OCI-LY3 (cell line): ENCODE results near the gene HDC.

Experiments
- H2AFZ ChIP-seq: fragments of 200-600, 300-600 bp; shearing (Covaris generic); 2 replicates; pipeline ENCODE4 v1.6.0; 2014; ENCODE audit warnings: antibody characterized with exemption, low read depth, low read length
- H3K27ac ChIP-seq: fragments of 200-600, 300-600 bp; sonication (generic); 2 replicates; pipeline ENCODE4 v1.5.1; 2014; ENCODE audit warnings: mild to moderate bottlenecking, low read length, moderate library complexity, mixed read lengths
- H3K27me3 ChIP-seq: fragments of 200-600, 300-600 bp; sonication (generic); 2 replicates; pipeline ENCODE4 v1.6.1; 2014; ENCODE audit warnings: low read depth, low read length, mixed read lengths
- H3K36me3 ChIP-seq: fragments of 200-600, 300-600 bp; sonication (generic); replicated peaks from 2 replicates; pipeline ENCODE3; 2014; ENCODE audit warnings: low read depth, low read length, mixed read lengths
- H3K4me1 ChIP-seq: fragments of 300-600, 200-600 bp; sonication (generic); 2 replicates; pipeline ENCODE4 v1.6.1; 2014; ENCODE audit warnings: low read length, mixed read lengths
- H3K4me2 ChIP-seq: fragments of 200-600, 300-600 bp; sonication (generic); 2 replicates; pipeline ENCODE4 v1.6.1; 2014; ENCODE audit warnings: low read length, mixed read lengths
- H3K4me3 ChIP-seq: fragments of 300-600, 200-600 bp; sonication (generic); 2 replicates; pipeline ENCODE4 v1.5.1; 2014; ENCODE audit warnings: antibody characterized with exemption, mild to moderate bottlenecking, low read length, moderate library complexity
- H3K79me2 ChIP-seq: fragments of 300-600, 200-600 bp; shearing (Covaris generic); 2 replicates; pipeline ENCODE4 v1.6.1; 2014; ENCODE audit warnings: mild to moderate bottlenecking, low read length, mixed read lengths
- H3K9ac ChIP-seq: fragments of 300-600, 200-600 bp; shearing (Covaris generic); 2 replicates; pipeline ENCODE4 v1.6.0; 2014; ENCODE audit warnings: mild to moderate bottlenecking, low read length, moderate library complexity
- H3K9me3 ChIP-seq: fragments of 200-600, 300-600 bp; shearing (Covaris generic); 2 replicates; pipeline ENCODE4 v1.6.1; 2014; ENCODE audit warnings: low read length, mixed read lengths; ENCODE audit not compliant: insufficient read depth
- H4K20me1 ChIP-seq: fragments of 200-600, 300-600 bp; sonication (generic); 2 replicates; pipeline ENCODE4 v1.6.1; 2016; ENCODE audit warnings: low read length, mixed read lengths; ENCODE audit not compliant: insufficient read depth
- EZH2phosphoT487 ChIP-seq: fragments of 200-600 bp; shearing (Covaris generic); IDR thresholded peaks from 2 replicates; pipeline ENCODE4 v1.6.1; 2018; ENCODE audit warnings: antibody characterized with exemption, mixed run types, low read depth
- TF ChIP-seq, protein P1 (sequence below): fragments of 200-600, 300-600 bp; sonication (generic); IDR thresholded peaks from 2 replicates; pipeline ENCODE4 v1.5.1; 2014; ENCODE audit warnings: antibody characterized with exemption, low read length, low read depth

Gene HDC

DNA sequence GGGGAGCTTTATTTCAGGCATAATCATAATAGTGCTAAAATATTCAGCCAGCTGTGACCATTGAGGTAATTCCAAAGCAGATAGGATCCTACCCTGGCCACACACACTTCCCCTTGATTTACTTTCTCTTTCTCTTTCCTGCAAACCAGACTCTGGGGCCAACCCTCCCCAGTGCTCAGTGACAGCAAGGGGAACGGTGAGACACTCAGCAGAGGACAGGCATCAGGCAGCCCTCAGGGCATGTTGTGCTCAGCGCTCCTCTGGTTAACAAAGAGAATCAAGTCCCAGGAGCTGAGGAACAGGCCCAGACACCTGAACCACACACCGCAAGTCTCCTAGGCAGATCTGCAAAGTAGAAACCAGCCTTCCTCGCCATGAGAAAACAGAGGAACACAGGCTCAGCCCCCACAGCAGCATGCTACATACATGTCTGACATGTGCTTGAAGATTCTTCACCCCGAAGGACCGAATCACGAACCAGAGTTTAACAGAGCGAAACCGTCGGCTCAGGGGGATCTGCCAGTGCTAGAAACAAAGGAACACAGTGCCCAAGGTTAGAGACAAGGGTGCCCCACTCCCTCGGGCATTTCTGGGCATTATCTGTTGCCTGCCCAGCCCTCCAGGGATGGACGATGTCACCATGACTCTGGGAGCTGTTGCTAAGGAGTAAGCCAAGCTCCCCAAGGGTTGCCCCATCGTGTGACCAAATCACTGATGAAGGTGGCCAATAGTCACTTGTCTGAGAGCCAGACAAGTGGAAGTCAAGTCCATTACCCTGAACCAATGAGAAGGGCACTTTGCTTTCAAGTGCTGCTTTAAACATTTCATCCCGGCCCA lies 17.5 kb downstream of the HDC start:
- H3K27me3 ChIP-seq: peaks cover 14% of the 10 kb centered on the region; the same call in 1 of the 2 replicates
- no peak for TF ChIP-seq EZH2phosphoT487
- H3K4me1 ChIP-seq: no peaks in the 10 kb centered on the region; the same call in 1 of the 2 replicates
- H2AFZ ChIP-seq: no peak overlapping the region
- H3K9ac ChIP-seq: no peak overlapping the region
- no peaks in the 10 kb centered on the region for H3K79me2 ChIP-seq
- H4K20me1 ChIP-seq: no peaks in the 10 kb centered on the region
- H3K9me3 ChIP-seq: no peaks in the 10 kb centered on the region
- H3K4me2 ChIP-seq: 0 out of 2 replicates have a peak overlapping the region, but pooled peaks have one; percentile 12
- H3K4me3 ChIP-seq: no peak overlapping the region
- no peaks in the 10 kb centered on the region for H3K36me3 ChIP-seq
- H3K27ac ChIP-seq: no peak overlapping the region

DNA sequence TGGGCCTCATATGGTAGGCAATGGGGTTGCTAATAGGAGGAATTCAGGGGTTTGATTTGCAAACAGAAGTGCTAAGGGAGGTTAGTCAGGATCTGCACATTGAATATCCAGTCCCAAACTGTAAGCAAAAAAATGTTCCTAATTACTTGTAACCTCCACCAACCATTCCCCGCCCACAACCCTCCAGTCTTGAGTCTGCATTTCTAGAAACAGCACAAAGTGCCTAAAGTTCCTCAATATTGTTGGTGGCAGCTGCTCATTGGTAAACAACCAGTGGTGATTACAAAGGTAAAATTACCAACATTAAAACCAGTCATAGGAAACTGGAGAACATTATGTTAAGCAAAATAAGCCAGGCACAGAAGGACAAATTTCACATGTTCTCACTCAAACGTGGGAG lies 18.9 kb downstream of the HDC start:
- no peak overlapping the region for H3K27ac ChIP-seq
- no peak overlapping the region for H2AFZ ChIP-seq
- no peaks in the 10 kb centered on the region for H3K79me2 ChIP-seq
- no peaks in the 10 kb centered on the region for H3K36me3 ChIP-seq
- no peaks in the 10 kb centered on the region for H3K9me3 ChIP-seq
- H3K9ac ChIP-seq: no peak overlapping the region
- H4K20me1 ChIP-seq: no peaks in the 10 kb centered on the region
- TF ChIP-seq EZH2phosphoT487: no peak
- TF ChIP-seq, protein P1, sequence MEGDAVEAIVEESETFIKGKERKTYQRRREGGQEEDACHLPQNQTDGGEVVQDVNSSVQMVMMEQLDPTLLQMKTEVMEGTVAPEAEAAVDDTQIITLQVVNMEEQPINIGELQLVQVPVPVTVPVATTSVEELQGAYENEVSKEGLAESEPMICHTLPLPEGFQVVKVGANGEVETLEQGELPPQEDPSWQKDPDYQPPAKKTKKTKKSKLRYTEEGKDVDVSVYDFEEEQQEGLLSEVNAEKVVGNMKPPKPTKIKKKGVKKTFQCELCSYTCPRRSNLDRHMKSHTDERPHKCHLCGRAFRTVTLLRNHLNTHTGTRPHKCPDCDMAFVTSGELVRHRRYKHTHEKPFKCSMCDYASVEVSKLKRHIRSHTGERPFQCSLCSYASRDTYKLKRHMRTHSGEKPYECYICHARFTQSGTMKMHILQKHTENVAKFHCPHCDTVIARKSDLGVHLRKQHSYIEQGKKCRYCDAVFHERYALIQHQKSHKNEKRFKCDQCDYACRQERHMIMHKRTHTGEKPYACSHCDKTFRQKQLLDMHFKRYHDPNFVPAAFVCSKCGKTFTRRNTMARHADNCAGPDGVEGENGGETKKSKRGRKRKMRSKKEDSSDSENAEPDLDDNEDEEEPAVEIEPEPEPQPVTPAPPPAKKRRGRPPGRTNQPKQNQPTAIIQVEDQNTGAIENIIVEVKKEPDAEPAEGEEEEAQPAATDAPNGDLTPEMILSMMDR: no peak
- H3K4me2 ChIP-seq: no peak overlapping the region
- H3K4me3 ChIP-seq: no peak overlapping the region
- peaks cover 14% of the 10 kb centered on the region; the same call in 1 of the 2 replicates for H3K27me3 ChIP-seq
- H3K4me1 ChIP-seq: no peaks in the 10 kb centered on the region; the same call in 1 of the 2 replicates

- H4K20me1 ChIP-seq: no peaks in the 10 kb centered on the region
- H3K4me3 ChIP-seq: no peak overlapping the region
- H3K9ac ChIP-seq: no peak overlapping the region
- H3K36me3 ChIP-seq: no peaks in the 10 kb centered on the region
- 0 out of 2 replicates have a peak, but pooled peaks cover 6% of the 10 kb centered on the region for H3K27me3 ChIP-seq
- TF ChIP-seq EZH2phosphoT487: no peak
- TF ChIP-seq, protein P1: no peak
- no peaks in the 10 kb centered on the region for H3K79me2 ChIP-seq
- H2AFZ ChIP-seq: no peak overlapping the region
- H3K4me2 ChIP-seq: no peak overlapping the region
- H3K9me3 ChIP-seq: no peaks in the 10 kb centered on the region
- H3K27ac ChIP-seq: no peak overlapping the region
- H3K4me1 ChIP-seq: no peaks in the 10 kb centered on the region; the same call in 1 of the 2 replicates
These were observed 20.4 kb downstream of the HDC start for GRCh38 chr15:50244959-50245624.

DNA sequence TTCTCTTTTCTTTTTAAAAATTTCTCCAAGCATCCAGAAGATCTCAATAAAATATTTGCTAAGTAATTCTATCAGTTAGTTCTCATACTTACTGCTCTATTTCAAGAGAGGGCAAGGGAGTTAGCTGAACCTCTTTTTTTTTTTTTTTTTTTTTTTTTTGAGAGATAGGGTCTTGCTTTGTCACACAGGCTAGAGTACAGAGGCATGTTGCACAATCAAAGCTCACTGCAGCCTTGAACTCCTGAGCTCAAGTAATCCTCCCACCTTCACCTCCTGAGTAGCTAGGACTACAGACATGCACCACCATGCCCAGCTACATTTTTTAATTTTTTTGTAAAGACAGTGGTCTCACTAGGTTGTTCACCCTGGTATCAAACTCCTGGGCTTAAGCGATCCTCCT lies 21.4 kb downstream of the HDC start:
- Histone ChIP-seq H3K27ac (no peak overlapping the region), H3K9me3 (no peaks in the 10 kb centered on the region), H3K4me3 (no peak overlapping the region), H3K9ac (no peak overlapping the region), H3K27me3 (no peaks in the 10 kb centered on the region), H3K4me2 (no peak overlapping the region), H3K36me3 (no peaks in the 10 kb centered on the region), H2AFZ (no peak overlapping the region), H3K79me2 (no peaks in the 10 kb centered on the region), H3K4me1 (no peaks in the 10 kb centered on the region; the same call in 1 of the 2 replicates), H4K20me1 (no peaks in the 10 kb centered on the region)
- TF ChIP-seq, protein P1: no peak
- TF ChIP-seq EZH2phosphoT487: no peak
